ENCODE measurements around the gene CMPK1.

CMPK1 gene

DNA sequence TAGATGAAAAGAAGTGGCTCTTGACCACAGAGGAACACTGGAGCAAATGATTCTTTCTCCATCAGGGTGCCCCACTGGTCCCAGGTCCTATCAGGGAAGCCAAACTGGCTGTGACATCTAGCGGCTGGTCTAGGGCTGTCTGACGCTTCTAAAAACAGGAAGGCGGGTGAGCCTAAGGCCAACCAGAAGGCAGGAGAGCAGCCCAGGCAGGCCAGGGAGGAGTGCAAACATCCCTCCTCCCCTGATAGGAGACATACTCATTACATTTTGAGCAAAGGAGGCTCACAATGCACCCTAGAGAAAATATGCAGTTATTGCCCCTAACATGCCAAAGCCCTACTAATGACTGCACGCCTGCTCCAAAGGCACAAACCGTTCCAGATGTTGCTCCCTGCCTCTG is 72.1 kb downstream of the CMPK1 start:
- no peak for ATAC-seq
- TF ChIP-seq, protein P1, sequence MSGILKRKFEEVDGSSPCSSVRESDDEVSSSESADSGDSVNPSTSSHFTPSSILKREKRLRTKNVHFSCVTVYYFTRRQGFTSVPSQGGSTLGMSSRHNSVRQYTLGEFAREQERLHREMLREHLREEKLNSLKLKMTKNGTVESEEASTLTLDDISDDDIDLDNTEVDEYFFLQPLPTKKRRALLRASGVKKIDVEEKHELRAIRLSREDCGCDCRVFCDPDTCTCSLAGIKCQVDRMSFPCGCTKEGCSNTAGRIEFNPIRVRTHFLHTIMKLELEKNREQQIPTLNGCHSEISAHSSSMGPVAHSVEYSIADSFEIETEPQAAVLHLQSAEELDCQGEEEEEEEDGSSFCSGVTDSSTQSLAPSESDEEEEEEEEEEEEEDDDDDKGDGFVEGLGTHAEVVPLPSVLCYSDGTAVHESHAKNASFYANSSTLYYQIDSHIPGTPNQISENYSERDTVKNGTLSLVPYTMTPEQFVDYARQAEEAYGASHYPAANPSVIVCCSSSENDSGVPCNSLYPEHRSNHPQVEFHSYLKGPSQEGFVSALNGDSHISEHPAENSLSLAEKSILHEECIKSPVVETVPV (CRISPR knock-in tag; IDR thresholded peaks at IDR 0.05) = no peak
- no peak for TF ChIP-seq ESRRG (CRISPR knock-in tag; IDR thresholded peaks at IDR 0.05)
- TF ChIP-seq ZFP3 (CRISPR knock-in tag; IDR thresholded peaks at IDR 0.05) = no peak
- TF ChIP-seq, protein P2, sequence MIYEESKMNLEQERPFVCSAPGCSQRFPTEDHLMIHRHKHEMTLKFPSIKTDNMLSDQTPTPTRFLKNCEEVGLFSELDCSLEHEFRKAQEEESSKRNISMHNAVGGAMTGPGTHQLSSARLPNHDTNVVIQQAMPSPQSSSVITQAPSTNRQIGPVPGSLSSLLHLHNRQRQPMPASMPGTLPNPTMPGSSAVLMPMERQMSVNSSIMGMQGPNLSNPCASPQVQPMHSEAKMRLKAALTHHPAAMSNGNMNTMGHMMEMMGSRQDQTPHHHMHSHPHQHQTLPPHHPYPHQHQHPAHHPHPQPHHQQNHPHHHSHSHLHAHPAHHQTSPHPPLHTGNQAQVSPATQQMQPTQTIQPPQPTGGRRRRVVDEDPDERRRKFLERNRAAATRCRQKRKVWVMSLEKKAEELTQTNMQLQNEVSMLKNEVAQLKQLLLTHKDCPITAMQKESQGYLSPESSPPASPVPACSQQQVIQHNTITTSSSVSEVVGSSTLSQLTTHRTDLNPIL (CRISPR knock-in tag; IDR thresholded peaks at IDR 0.05; ENCODE audit: low read depth) = no peak
- TF ChIP-seq ZNF565 (CRISPR knock-in tag; conservative IDR thresholded peaks at IDR 0.05; ENCODE audit: low read depth) = no peak
- TF ChIP-seq ZFP30 (CRISPR knock-in tag; IDR thresholded peaks at IDR 0.05) = no peak
- TF ChIP-seq ISL1 (CRISPR knock-in tag; IDR thresholded peaks at IDR 0.05) = no peak
- TF ChIP-seq BACH2 (CRISPR knock-in tag; IDR thresholded peaks at IDR 0.05; ENCODE audit: borderline replicate concordance) = no peak
- TF ChIP-seq ARNTL (CRISPR knock-in tag; IDR thresholded peaks at IDR 0.05; ENCODE audit: borderline replicate concordance, low read depth) = no peak
- no peak for TF ChIP-seq TCF4 (CRISPR knock-in tag; IDR thresholded peaks at IDR 0.05; ENCODE audit: borderline replicate concordance)
- TF ChIP-seq ZNF70 (CRISPR knock-in tag; IDR thresholded peaks at IDR 0.05) = no peak
- TF ChIP-seq, protein P3, sequence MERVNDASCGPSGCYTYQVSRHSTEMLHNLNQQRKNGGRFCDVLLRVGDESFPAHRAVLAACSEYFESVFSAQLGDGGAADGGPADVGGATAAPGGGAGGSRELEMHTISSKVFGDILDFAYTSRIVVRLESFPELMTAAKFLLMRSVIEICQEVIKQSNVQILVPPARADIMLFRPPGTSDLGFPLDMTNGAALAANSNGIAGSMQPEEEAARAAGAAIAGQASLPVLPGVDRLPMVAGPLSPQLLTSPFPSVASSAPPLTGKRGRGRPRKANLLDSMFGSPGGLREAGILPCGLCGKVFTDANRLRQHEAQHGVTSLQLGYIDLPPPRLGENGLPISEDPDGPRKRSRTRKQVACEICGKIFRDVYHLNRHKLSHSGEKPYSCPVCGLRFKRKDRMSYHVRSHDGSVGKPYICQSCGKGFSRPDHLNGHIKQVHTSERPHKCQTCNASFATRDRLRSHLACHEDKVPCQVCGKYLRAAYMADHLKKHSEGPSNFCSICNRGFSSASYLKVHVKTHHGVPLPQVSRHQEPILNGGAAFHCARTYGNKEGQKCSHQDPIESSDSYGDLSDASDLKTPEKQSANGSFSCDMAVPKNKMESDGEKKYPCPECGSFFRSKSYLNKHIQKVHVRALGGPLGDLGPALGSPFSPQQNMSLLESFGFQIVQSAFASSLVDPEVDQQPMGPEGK (CRISPR knock-in tag; IDR thresholded peaks at IDR 0.05; ENCODE audit: borderline replicate concordance) = no peak
- TF ChIP-seq OSR1 (CRISPR knock-in tag; IDR thresholded peaks at IDR 0.05) = no peak
- no peak for TF ChIP-seq ZC3H10 (CRISPR knock-in tag; IDR thresholded peaks at IDR 0.05)
- TF ChIP-seq TOX (CRISPR knock-in tag; IDR thresholded peaks at IDR 0.05; ENCODE audit: borderline replicate concordance) = no peak
- no peak for TF ChIP-seq SNAI2 (CRISPR knock-in tag; IDR thresholded peaks at IDR 0.05)
- TF ChIP-seq ZNF8 (CRISPR knock-in tag; IDR thresholded peaks at IDR 0.05) = no peak
- no peak for TF ChIP-seq PPARA (CRISPR knock-in tag; IDR thresholded peaks at IDR 0.05; ENCODE audit: borderline replicate concordance)

DNA sequence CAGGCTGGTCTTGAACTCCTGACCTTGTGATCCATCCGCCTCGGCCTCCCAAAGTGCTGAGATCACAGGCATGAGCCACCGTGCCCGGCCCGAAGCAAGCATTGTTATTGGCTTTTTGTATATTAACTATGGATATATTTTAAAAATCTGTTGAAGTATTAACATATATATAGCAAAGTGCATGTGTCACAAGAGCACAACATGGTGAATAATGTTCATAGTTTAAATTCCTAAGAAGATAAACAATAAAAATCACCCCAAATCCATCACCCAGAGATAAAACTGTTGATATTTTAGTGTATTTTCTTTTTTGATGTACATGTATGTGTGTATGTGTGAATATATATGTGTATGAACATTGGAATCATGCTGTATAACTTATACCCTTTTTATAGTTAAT is 73.4 kb downstream of the CMPK1 start:
- no peak for ATAC-seq
- no peak for TF ChIP-seq PPARA (CRISPR knock-in tag; IDR thresholded peaks at IDR 0.05; ENCODE audit: borderline replicate concordance)
- TF ChIP-seq ZFP30 (CRISPR knock-in tag; IDR thresholded peaks at IDR 0.05) = no peak
- TF ChIP-seq, protein P4, sequence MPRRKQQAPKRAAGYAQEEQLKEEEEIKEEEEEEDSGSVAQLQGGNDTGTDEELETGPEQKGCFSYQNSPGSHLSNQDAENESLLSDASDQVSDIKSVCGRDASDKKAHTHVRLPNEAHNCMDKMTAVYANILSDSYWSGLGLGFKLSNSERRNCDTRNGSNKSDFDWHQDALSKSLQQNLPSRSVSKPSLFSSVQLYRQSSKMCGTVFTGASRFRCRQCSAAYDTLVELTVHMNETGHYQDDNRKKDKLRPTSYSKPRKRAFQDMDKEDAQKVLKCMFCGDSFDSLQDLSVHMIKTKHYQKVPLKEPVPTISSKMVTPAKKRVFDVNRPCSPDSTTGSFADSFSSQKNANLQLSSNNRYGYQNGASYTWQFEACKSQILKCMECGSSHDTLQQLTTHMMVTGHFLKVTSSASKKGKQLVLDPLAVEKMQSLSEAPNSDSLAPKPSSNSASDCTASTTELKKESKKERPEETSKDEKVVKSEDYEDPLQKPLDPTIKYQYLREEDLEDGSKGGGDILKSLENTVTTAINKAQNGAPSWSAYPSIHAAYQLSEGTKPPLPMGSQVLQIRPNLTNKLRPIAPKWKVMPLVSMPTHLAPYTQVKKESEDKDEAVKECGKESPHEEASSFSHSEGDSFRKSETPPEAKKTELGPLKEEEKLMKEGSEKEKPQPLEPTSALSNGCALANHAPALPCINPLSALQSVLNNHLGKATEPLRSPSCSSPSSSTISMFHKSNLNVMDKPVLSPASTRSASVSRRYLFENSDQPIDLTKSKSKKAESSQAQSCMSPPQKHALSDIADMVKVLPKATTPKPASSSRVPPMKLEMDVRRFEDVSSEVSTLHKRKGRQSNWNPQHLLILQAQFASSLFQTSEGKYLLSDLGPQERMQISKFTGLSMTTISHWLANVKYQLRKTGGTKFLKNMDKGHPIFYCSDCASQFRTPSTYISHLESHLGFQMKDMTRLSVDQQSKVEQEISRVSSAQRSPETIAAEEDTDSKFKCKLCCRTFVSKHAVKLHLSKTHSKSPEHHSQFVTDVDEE (CRISPR knock-in tag; IDR thresholded peaks at IDR 0.05) = no peak
- no peak for TF ChIP-seq ZNF565 (CRISPR knock-in tag; conservative IDR thresholded peaks at IDR 0.05; ENCODE audit: low read depth)
- TF ChIP-seq CSDC2 (CRISPR knock-in tag; IDR thresholded peaks at IDR 0.05) = no peak
- TF ChIP-seq, protein P2 (CRISPR knock-in tag; IDR thresholded peaks at IDR 0.05; ENCODE audit: low read depth) = no peak
- no peak for TF ChIP-seq TOX (CRISPR knock-in tag; IDR thresholded peaks at IDR 0.05; ENCODE audit: borderline replicate concordance)
- TF ChIP-seq BACH2 (CRISPR knock-in tag; IDR thresholded peaks at IDR 0.05; ENCODE audit: borderline replicate concordance) = no peak
- no peak for TF ChIP-seq ZC3H10 (CRISPR knock-in tag; IDR thresholded peaks at IDR 0.05)
- TF ChIP-seq ZNF8 (CRISPR knock-in tag; IDR thresholded peaks at IDR 0.05) = no peak
- TF ChIP-seq ISL1 (CRISPR knock-in tag; IDR thresholded peaks at IDR 0.05) = no peak
- TF ChIP-seq ZFP3 (CRISPR knock-in tag; IDR thresholded peaks at IDR 0.05) = no peak
- TF ChIP-seq GLIS3 (CRISPR knock-in tag; IDR thresholded peaks at IDR 0.05) = no peak

DNA sequence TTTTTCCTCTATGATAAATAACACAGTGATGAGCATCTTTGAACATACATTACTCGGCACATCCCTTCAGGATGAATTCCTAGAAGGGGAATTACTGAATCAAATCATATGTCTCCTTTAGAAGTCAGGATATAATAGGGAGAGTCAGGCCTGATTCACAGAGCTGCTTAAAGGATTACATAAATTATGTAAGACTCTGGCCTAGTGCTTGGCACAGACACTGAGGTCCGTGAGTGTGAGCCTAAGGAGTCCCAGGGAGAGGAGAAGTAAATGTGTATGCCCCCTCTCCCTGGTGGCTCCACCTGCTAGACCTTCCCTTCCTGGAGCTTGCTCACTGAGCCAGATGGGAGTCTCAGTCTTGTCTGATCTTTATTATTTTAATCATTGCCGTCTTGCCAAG is 73.9 kb downstream of the CMPK1 start:
- no peak for ATAC-seq
- TF ChIP-seq ISL1 (CRISPR knock-in tag; IDR thresholded peaks at IDR 0.05) (no peak), ZNF565 (CRISPR knock-in tag; conservative IDR thresholded peaks at IDR 0.05; ENCODE audit: low read depth) (no peak), CSDC2 (CRISPR knock-in tag; IDR thresholded peaks at IDR 0.05) (no peak), ARNTL (CRISPR knock-in tag; IDR thresholded peaks at IDR 0.05; ENCODE audit: borderline replicate concordance, low read depth) (no peak), ZNF8 (CRISPR knock-in tag; IDR thresholded peaks at IDR 0.05) (no peak), ZFP3 (CRISPR knock-in tag; IDR thresholded peaks at IDR 0.05) (no peak), BACH2 (CRISPR knock-in tag; IDR thresholded peaks at IDR 0.05; ENCODE audit: borderline replicate concordance) (no peak), TCF4 (CRISPR knock-in tag; IDR thresholded peaks at IDR 0.05; ENCODE audit: borderline replicate concordance) (no peak)
- TF ChIP-seq, protein P1 (CRISPR knock-in tag; IDR thresholded peaks at IDR 0.05) = no peak
- TF ChIP-seq, protein P4 (CRISPR knock-in tag; IDR thresholded peaks at IDR 0.05) = no peak
